Colonic mucosa (tissue), 4 donors: ENCODE measurements around the gene FAM83F. TPM values are rescaled to one million over a fixed set of nuclear protein-coding genes. Genes with fewer than 3 reads are reported as not detected.

ENCODE experiments used
- DNase-seq: peaks from one replicate; pipeline ENCODE4 v3.0.0-alpha.2; 2020
- H3K27ac ChIP-seq: fragments of 200-600 bp; one replicate; pipeline ENCODE4 v1.8.0; 2021
- H3K27me3 ChIP-seq: fragments of 200-600 bp; one replicate; pipeline ENCODE4 v1.8.0; 2021
- H3K36me3 ChIP-seq: fragments of 200-600 bp; one replicate; pipeline ENCODE4 v1.8.0; 2021
- H3K4me1 ChIP-seq: fragments of 200-600 bp; one replicate; pipeline ENCODE4 v1.8.0; 2021; ENCODE audit warnings: mild to moderate bottlenecking
- H3K4me3 ChIP-seq: fragments of 200-600 bp; one replicate; pipeline ENCODE4 v1.8.0; 2021
- H3K9ac ChIP-seq, 2 donors: one replicate each; pipeline ENCODE4 v1.7.0; 2013; ENCODE audit warnings: control low read depth in 2 of 2, low read depth in 2 of 2, low read length in 2 of 2
- H3K9me3 ChIP-seq: fragments of 200-600 bp; one replicate; pipeline ENCODE4 v1.8.0; 2021
- intact Hi-C: fragments of 100-400 bp; cut with DNase I; formaldehyde crosslinking; loops from one replicate; pipeline ENCODE4 v1.14.1; 2022
- total RNA-seq, 2 donors: library from RNA; stranded (reverse); fragmentation: NEBNext Ultra II Directional in 1 of 2; extraction: Animal tissue kit (Norgen Biotek cat#: 25700) in 1 of 2; gene quantifications; one replicate each; pipeline ENCODE4 v1.2.1, GENCODE V29; 2021
- TF ChIP-seq, protein P1 (sequence below): fragments of 200-600 bp; IDR thresholded peaks from one replicate; pipeline ENCODE4 v1.8.0; 2022; ENCODE audit warnings: antibody characterized with exemption, mild to moderate bottlenecking
- donor health status: healthy.
- donor health status: DM: no; HTN: no; CAD: no.
- donor health status: DM: no; HTN: no; CAD: no.

The FAM83F gene
- 10 to 100 TPM; 38.3 to 40.6 TPM for total RNA-seq

GRCh38 chr22:39994566-39995392, at the start of gene FAM83F:
Gene FAM83F (plus strand): TSS chr22:39994954. CDS start chr22:39995043, 89 bp downstream.
- H3K4me1 ChIP-seq: peaks cover 13% of the 10 kb centered on the region
- intact Hi-C loops: no loop called here
- peak within 1 kb of the TSS; percentile 71 for H3K9ac ChIP-seq
- H3K27me3 ChIP-seq: peaks cover 17% of the 10 kb centered on the region
- peak within 1 kb of the TSS; percentile 78 for H3K27ac ChIP-seq
- DNase-seq: peak; percentile 68
- peak within 1 kb of the TSS; percentile 63 for H3K4me3 ChIP-seq
- no peaks in the 10 kb centered on the region for H3K9me3 ChIP-seq
- TF ChIP-seq, protein P1, sequence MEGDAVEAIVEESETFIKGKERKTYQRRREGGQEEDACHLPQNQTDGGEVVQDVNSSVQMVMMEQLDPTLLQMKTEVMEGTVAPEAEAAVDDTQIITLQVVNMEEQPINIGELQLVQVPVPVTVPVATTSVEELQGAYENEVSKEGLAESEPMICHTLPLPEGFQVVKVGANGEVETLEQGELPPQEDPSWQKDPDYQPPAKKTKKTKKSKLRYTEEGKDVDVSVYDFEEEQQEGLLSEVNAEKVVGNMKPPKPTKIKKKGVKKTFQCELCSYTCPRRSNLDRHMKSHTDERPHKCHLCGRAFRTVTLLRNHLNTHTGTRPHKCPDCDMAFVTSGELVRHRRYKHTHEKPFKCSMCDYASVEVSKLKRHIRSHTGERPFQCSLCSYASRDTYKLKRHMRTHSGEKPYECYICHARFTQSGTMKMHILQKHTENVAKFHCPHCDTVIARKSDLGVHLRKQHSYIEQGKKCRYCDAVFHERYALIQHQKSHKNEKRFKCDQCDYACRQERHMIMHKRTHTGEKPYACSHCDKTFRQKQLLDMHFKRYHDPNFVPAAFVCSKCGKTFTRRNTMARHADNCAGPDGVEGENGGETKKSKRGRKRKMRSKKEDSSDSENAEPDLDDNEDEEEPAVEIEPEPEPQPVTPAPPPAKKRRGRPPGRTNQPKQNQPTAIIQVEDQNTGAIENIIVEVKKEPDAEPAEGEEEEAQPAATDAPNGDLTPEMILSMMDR: no peak
- no peaks in the 10 kb centered on the region for H3K36me3 ChIP-seq

- DNase-seq: no peak
- TF ChIP-seq, protein P1: no peak
- no peak overlapping the region for H3K4me3 ChIP-seq
- H3K4me1 ChIP-seq: no peaks in the 10 kb centered on the region
- H3K9ac ChIP-seq: no peak overlapping the region
- intact Hi-C loops: no loop called here
- H3K9me3 ChIP-seq: no peaks in the 10 kb centered on the region
- H3K36me3 ChIP-seq: no peaks in the 10 kb centered on the region
- no peaks in the 10 kb centered on the region for H3K27me3 ChIP-seq
- no peak overlapping the region for H3K27ac ChIP-seq
Observed at GRCh38 chr22:39946126-39946502, 48.6 kb upstream of the FAM83F start.

DNA sequence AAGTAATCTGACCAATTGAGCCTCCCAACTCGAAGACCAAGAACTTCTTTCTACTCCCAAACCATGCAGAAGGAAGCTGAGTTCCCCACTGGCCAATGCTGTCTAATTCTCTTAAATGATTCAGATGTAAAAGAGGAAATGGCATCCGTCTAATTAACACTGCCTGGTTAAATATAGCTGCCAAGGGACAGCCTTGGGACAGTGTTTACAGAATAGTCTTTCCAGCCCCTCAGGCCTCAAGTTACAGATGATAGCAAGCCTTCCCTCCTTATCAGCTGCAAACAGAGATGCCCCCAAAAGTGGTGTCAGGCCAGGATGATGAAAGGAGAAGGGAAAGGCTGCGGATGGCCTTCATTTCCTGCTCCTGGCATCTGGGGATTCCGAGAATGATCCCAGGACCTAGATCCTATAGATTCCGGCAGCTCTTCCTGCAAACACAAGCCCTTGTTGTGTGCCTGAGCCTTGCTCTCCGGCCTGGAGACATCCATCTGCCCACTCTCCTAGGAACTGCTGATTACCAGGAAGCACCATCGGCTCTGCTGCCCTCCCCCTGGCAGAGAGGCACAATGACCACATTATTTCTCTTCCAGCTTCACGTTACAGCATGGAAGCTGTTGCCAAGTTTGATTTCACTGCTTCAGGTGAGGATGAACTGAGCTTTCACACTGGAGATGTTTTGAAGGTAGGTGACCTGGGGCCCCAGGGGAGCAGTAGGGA, 48.1 kb upstream of the FAM83F start:
- TF ChIP-seq, protein P1: no peak
- DNase-seq: no peak
- no peak overlapping the region for H3K27ac ChIP-seq
- H3K27me3 ChIP-seq: no peaks in the 10 kb centered on the region
- no peaks in the 10 kb centered on the region for H3K36me3 ChIP-seq
- no peak overlapping the region for H3K9ac ChIP-seq
- no peak overlapping the region for H3K4me3 ChIP-seq
- intact Hi-C loops: no loop called here
- H3K9me3 ChIP-seq: no peaks in the 10 kb centered on the region
- H3K4me1 ChIP-seq: no peaks in the 10 kb centered on the region

DNA sequence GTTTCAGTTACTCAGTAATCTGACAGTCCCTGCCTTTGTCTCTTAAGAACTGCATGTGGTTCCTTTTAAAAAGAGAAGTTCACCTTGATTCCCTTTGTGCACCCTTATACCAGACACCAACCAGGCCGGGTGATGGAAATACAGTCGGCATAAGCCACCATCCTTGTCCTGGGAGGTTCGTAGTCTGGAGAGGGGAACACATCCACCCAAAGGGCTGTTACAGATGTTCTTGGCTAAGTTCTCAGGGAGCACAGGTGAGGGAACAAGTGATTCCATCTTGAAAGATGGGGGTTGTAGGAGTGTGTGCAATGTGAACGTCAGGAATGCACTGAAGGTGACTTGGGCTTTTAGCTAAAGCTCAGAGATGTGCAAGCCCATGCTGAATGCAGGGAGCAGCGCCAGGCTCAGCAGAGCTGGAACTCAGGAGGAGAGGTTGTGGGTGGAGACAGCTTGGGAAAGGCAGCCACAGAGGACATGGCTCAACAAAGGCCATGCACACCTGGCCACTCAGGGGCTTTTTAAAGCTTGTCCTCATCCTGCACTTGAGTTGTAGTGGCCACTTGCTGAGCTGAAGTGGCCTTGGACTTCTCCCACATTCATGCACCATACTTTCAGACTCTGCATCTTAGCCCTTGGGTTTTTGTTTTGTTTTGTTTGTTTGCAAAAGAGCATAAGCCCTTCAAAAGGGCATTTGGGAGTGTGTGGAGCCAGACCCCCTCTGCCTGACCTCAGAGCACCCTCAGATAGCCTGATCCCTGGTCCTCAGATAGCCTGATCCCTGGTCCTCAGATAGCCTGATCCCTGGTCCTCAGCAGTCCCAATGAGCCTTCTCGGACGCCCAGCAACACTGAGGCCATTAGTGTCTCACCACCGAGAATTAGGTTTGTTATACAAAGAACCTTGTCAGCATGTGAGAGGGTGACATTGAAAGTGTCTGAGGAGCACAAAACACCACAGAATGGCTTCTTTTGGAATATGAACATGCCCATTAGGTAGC, 47.2 kb upstream of the FAM83F start:
- no peaks in the 10 kb centered on the region for H3K27me3 ChIP-seq
- H3K9me3 ChIP-seq: no peaks in the 10 kb centered on the region
- TF ChIP-seq, protein P1: no peak
- no peaks in the 10 kb centered on the region for H3K36me3 ChIP-seq
- H3K9ac ChIP-seq: no peak overlapping the region
- no peak for DNase-seq
- intact Hi-C loops: no loop called here
- no peaks in the 10 kb centered on the region for H3K4me1 ChIP-seq
- H3K27ac ChIP-seq: no peak overlapping the region
- H3K4me3 ChIP-seq: no peak overlapping the region
